Urinary bladder (tissue), 4 donors: ENCODE results near the gene C2CD4B. TPM values are rescaled to one million over a fixed set of nuclear protein-coding genes. Genes with fewer than 3 reads are reported as not detected.

Experiments used
- DNase-seq: peaks from one replicate; pipeline ENCODE4 v3.0.0-alpha.2; 2015; ENCODE audit errors: extremely low spot score
- H3K27ac ChIP-seq: one replicate; pipeline ENCODE4 v1.5.1; 2013; ENCODE audit warnings: low read depth, mild to moderate bottlenecking, moderate library complexity
- H3K36me3 ChIP-seq: one replicate; pipeline ENCODE4 v1.6.1; 2013; ENCODE audit warnings: mild to moderate bottlenecking, moderate library complexity; ENCODE audit not compliant: insufficient read depth
- H3K4me1 ChIP-seq: one replicate; pipeline ENCODE4 v1.6.1; 2013; ENCODE audit warnings: mild to moderate bottlenecking, moderate library complexity; ENCODE audit not compliant: insufficient read depth
- H3K4me3 ChIP-seq: one replicate; pipeline ENCODE4 v1.5.1; 2013; ENCODE audit warnings: low read depth, low read length
- WGBS: extraction: QIAGEN DNeasy Blood & Tissue Kit; methylation state at CpG from one replicate; pipeline ENCODE4 v1.1.7; 2013; 5-methylcytosine and 5-hydroxymethylcytosine counted together
- polyA plus RNA-seq: library from polyadenylated mRNA; stranded (reverse); fragments of 200-250 nt; gene quantifications from one replicate; pipeline ENCODE4 v1.2.3, GENCODE V29; 2013
- total RNA-seq: library from RNA; depleted of rRNA; stranded (reverse); fragments of >200 nt; gene quantifications from one replicate; pipeline ENCODE4 v1.2.3, GENCODE V29; 2014
- donor health status: healthy with polysubstance abuse.
- donor health status: healthy.

The C2CD4B gene
- total and polyA plus RNA-seq, 2 donors: 1.5 to 2.2 TPM

- Histone ChIP-seq H3K27ac (no peak overlapping the region), H3K4me1 (no peaks in the 10 kb centered on the region), H3K36me3 (no peaks in the 10 kb centered on the region), H3K4me3 (no peak overlapping the region)
- 81% methylated on average over 1 of the region's 1 CpG for WGBS
- DNase-seq: no peak
These were observed 23.9 kb downstream of the C2CD4B start for GRCh38 chr15:62141200-62141599.

DNA sequence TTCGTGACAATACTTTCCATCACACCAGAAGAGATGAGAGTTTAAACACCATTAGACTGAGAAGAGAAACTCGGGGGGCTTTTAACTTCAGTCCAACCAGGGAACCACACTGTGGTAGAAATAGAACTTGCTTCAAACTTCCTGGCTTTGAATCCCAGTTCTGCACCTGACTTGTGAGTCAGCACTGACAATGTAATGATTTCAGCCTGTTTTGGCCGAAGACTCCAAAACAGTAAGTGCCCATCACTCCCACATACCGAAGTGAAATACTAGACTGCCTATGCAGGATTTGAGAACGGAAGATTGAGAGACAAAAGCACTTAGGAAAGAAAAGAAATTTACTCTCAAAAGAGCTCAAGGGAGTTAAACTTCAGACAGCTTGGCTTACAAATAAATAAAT is 27.0 kb downstream of the C2CD4B start:
- Histone ChIP-seq H3K4me3 (no peak overlapping the region), H3K36me3 (no peaks in the 10 kb centered on the region), H3K4me1 (no peaks in the 10 kb centered on the region), H3K27ac (no peak overlapping the region)
- DNase-seq: no peak
- 79% methylated on average over 5 of the region's 5 CpGs for WGBS

DNA sequence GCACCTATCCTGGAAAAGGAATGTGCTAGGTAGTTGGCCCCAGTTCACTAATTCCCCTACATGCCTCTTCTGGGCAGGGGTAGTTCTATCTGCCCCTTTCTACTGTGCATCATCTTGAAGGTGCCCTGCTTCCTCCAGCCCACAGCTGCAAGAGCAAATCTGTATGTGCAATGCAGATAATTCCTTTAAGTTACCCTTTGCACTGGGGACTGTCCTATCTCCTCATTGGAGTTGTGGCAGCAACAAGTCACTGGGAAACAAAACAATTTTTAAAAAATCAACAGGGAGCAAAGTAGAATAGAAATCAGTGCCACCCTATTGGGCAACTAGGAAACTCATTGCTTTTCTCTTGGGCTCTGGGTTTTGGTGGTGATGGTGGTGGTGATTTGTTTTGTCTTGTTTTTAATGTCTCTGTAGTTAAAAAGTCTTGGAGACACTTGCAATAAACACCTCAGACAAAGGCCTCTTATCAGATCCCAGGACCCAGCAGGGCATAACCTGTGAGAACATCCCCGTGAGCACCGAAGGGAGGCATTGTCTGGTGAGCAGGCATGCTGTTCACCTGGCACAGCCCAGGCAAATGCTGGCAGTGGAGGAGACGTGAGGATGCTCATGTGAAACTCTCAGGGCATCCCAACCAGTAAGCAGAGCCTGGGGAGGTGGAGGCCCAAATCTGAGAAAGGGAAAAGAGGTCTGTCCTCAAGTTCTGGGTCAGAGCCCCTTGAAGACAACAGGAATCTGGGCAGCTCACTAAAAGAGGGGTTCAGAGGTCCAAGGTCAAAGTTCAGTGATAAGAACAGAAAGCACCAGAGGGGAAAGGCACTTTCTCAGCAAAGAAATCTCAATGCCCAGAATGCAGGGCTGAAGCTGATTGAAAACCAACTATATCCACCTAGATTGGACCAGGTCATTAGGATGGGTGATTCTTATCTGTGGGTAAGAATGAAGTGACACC is 27.9 kb downstream of the C2CD4B start:
- Histone ChIP-seq H3K4me3 (no peak overlapping the region), H3K36me3 (no peaks in the 10 kb centered on the region), H3K4me1 (no peaks in the 10 kb centered on the region), H3K27ac (no peak overlapping the region)
- WGBS: 66% methylated on average over 3 of the region's 3 CpGs
- DNase-seq: no peak

GRCh38 chr15:62135532-62136134 is 29.5 kb downstream of the C2CD4B start:
- H3K27ac ChIP-seq: no peak overlapping the region
- no peaks in the 10 kb centered on the region for H3K36me3 ChIP-seq
- 37% methylated on average over 9 of the region's 9 CpGs for WGBS
- DNase-seq: no peak
- no peak overlapping the region for H3K4me3 ChIP-seq
- no peaks in the 10 kb centered on the region for H3K4me1 ChIP-seq

GRCh38 chr15:62133141-62133540 is 31.9 kb downstream of the C2CD4B start:
- WGBS: 97% methylated on average over 3 of the region's 3 CpGs
- Histone ChIP-seq H3K4me1 (no peaks in the 10 kb centered on the region), H3K27ac (no peak overlapping the region), H3K36me3 (no peaks in the 10 kb centered on the region), H3K4me3 (no peak overlapping the region)
- no peak for DNase-seq

DNA sequence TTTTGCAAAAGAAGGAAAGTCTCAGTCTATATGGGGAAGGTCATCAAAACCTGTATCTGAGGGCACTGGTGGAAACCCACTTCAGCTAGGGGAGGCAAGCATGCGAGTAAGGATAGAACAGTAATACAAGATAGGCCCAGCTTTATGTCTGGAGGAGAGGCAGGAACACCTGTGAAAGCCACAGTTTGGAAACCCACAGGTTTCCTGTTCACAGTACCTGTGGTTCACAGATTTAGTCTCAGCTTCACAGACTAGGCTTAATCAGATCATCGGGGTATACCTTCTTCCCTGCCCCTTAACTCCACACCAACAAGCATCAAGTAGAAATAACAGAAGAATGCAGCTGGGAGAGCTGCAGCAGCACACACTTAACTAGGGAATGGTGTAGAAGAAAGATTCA is 36.2 kb downstream of the C2CD4B start:
- WGBS: 90% methylated on average over 2 of the region's 2 CpGs
- Histone ChIP-seq H3K4me3 (no peak overlapping the region), H3K4me1 (no peaks in the 10 kb centered on the region), H3K27ac (no peak overlapping the region), H3K36me3 (no peaks in the 10 kb centered on the region)
- DNase-seq: no peak

DNA sequence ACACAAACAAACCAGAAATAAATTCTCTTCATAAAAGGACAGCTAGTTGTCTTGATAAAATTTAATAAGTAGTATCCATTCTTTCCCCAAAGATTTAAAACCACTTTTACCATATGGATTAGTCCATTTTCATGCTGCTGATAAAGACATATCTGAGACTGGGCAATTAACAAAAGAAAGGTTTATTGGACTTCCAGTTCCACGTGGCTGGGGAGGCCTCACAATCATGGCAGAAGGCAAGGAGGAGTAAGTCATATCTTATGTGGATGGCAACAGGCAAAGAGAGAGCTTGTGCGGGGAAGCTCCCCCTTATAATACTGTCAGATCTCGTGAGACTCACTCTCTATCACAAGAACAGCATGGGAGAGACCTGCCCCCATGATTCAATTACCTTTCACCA is 38.7 kb downstream of the C2CD4B start:
- no peak for DNase-seq
- Histone ChIP-seq H3K4me3 (no peak overlapping the region), H3K4me1 (no peaks in the 10 kb centered on the region), H3K27ac (no peak overlapping the region), H3K36me3 (no peaks in the 10 kb centered on the region)
- 75% methylated on average over 3 of the region's 3 CpGs for WGBS

GRCh38 chr15:62125773-62126172 is 39.3 kb downstream of the C2CD4B start:
- no peak overlapping the region for H3K27ac ChIP-seq
- 20% methylated on average over 2 of the region's 2 CpGs for WGBS
- DNase-seq: no peak

DNA sequence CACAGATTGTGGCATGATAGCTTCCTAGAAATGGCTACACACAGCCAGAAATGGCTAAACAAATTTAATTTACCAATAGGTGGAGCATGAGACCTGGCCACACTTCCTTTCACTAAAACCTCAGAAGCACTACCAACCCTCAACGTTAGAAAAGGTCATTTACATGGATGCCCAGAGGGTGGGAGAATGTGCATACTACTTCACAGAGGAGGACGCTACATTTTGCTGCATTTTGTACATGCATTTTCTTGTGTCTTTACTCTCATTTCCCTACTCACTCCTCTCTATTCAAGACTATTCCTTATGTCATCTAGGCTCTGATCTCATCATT is 40.1 kb downstream of the C2CD4B start:
- Histone ChIP-seq H3K4me1 (no peaks in the 10 kb centered on the region), H3K4me3 (no peak overlapping the region), H3K27ac (no peak overlapping the region), H3K36me3 (no peaks in the 10 kb centered on the region)
- no peak for DNase-seq
- 59% methylated on average over 2 of the region's 2 CpGs for WGBS

More at GRCh38 chr15:62125773-62126172, 39.3 kb downstream of the C2CD4B start:
- Histone ChIP-seq H3K36me3 (no peaks in the 10 kb centered on the region), H3K4me3 (no peak overlapping the region), H3K4me1 (no peaks in the 10 kb centered on the region)

DNA sequence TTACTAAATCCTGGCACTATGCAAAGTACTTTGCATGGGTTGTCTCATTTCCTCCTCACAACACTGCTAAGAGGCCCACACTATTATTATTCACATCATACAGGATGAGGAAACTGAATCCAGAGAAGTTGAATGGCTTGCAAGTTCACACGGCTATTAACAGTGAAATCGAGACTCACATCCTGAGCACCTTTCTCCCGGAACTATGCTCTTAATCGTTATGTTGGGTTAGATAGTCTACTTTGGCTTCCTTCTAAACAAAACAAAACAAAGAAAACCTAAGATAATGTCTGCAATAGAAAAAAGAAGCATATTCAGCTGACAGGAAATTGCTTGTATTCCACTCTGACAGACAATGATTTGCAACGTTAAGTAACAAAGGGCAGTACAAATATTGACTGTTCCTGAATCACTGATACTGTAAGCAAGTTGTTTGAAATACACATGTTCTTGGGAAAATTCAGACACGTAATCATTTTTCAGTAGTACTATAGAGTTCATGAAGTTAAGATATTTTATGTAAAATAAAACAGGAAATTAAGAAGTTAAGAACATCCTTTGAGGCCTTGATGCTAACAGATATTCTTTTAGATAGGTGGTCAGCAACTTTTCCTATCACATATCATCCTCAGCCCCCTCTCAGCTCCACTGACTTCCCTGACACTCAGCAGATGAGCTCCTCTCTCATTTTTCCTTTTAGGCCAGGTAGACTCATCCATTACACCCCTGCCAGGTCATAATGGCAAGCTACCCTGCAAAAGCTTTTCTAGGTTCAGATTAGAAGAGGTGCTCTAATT is 40.7 kb downstream of the C2CD4B start:
- no peak overlapping the region for H3K27ac ChIP-seq
- 53% methylated on average over 6 of the region's 6 CpGs for WGBS
- no peak for DNase-seq
- no peak overlapping the region for H3K4me3 ChIP-seq
- no peaks in the 10 kb centered on the region for H3K4me1 ChIP-seq
- H3K36me3 ChIP-seq: no peaks in the 10 kb centered on the region

DNA sequence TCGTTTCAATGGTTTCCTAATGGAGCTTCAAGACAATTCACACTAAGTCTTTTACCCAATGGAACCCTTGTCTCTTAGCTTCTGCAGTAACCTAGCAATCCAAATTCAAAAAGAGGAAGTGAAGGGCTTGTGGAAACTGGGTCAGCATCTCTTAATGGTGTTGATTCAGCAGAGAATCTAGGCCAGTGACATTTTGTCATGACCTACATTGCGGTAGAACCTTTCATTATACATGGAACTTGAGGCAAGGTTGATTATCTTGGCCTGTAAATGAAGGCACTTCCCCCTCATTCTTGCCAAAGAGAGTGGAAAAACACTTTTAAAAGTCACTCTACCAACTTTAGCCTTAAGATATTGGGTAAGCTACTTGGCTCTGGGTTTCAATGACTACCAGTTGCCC is 42.8 kb downstream of the C2CD4B start:
- DNase-seq: no peak
- H3K36me3 ChIP-seq: no peaks in the 10 kb centered on the region
- 85% methylated on average over 2 of the region's 2 CpGs for WGBS
- H3K4me3 ChIP-seq: no peak overlapping the region
- no peaks in the 10 kb centered on the region for H3K4me1 ChIP-seq
- H3K27ac ChIP-seq: no peak overlapping the region

- 84% methylated on average over 8 of the region's 8 CpGs for WGBS
- DNase-seq: no peak
- H3K4me3 ChIP-seq: no peak overlapping the region
- no peaks in the 10 kb centered on the region for H3K36me3 ChIP-seq
- H3K4me1 ChIP-seq: no peaks in the 10 kb centered on the region
- no peak overlapping the region for H3K27ac ChIP-seq
These were observed 43.6 kb downstream of the C2CD4B start for GRCh38 chr15:62121273-62122015.

- Histone ChIP-seq H3K4me1 (no peaks in the 10 kb centered on the region), H3K27ac (no peak overlapping the region), H3K4me3 (no peak overlapping the region), H3K36me3 (no peaks in the 10 kb centered on the region)
- DNase-seq: no peak
- WGBS: 92% methylated on average over 5 of the region's 5 CpGs
These were observed 44.3 kb downstream of the C2CD4B start for GRCh38 chr15:62120776-62121175.
